ENCODE data around the gene LKAAEAR1.

DNA sequence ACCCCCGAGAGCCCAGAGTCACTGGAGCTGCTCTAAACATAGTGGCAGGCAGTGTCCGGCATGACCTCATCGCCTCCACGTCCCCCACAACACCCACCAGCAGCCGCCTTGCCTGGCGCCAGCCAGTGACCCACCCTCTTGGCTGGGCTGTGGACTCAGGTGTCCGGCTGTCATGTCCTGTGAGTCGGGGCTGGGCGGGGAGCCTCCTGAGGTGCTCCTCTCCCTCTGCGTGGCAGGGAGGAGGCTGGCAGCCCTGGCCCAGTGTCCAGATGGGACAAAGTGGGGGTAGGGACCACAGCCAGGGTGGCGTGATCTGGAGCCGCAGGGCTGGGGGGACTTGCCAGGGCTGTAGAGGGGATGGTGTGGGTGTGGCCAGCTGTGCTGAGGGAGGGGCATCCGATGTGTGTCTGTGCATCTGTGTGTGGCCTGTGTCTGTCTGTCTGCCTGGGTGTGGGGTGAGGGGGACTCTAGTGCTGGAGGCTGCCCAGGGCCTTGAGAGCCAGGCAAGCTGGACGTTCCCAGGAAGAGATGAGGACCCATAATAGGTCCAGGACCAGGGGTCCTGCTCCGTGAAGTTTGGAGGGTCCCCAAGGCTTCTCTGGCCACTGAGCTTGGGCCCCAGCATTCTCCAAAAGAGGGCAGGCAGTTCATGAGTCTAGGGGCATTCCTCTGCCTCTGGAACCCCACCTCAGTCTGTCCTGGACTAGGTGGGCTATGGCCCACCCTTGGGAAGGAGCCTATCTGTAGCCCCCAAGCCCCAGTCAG, 32.5 kb downstream of the LKAAEAR1 start:
- TF ChIP-seq POLR2A (IDR thresholded peaks at IDR 0.05) (no peak), POLR2AphosphoS5 (IDR thresholded peaks at IDR 0.05) (peak in 1 of 3 donors; percentile 9)
- TF ChIP-seq, protein P1, sequence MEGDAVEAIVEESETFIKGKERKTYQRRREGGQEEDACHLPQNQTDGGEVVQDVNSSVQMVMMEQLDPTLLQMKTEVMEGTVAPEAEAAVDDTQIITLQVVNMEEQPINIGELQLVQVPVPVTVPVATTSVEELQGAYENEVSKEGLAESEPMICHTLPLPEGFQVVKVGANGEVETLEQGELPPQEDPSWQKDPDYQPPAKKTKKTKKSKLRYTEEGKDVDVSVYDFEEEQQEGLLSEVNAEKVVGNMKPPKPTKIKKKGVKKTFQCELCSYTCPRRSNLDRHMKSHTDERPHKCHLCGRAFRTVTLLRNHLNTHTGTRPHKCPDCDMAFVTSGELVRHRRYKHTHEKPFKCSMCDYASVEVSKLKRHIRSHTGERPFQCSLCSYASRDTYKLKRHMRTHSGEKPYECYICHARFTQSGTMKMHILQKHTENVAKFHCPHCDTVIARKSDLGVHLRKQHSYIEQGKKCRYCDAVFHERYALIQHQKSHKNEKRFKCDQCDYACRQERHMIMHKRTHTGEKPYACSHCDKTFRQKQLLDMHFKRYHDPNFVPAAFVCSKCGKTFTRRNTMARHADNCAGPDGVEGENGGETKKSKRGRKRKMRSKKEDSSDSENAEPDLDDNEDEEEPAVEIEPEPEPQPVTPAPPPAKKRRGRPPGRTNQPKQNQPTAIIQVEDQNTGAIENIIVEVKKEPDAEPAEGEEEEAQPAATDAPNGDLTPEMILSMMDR (IDR thresholded peaks at IDR 0.05), result no peak

All from breast epithelium (tissue), 3 donors.